GM19035 (cell line): ENCODE measurements around the gene ADAMTS5.

Experiments used
- ATAC-seq: cut with Tn5 transposase; IDR thresholded peaks from one replicate; pipeline ENCODE4 v1.9.1; 2021; ENCODE audit not compliant: unreplicated experiment

Gene ADAMTS5

DNA sequence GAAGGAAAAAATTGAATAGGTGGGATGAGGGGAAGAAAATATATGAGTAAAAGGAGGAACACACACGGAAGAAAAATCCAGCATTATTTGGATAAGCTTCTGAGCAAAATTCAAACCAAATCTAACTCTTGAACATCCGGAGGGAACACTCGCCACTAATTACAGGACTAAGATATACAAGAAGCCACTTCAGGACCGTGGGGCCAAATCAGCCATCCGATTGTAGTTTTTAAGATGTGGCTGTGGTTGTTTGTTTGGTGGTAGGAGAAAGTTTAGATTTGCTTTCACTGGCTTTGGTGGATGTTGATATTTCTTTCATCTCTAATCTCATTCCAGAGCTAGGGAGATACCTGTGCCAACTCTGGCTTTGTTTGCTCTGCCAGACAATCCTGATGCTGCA, 78.0 kb downstream of the ADAMTS5 start:
- ATAC-seq, result no peak

DNA sequence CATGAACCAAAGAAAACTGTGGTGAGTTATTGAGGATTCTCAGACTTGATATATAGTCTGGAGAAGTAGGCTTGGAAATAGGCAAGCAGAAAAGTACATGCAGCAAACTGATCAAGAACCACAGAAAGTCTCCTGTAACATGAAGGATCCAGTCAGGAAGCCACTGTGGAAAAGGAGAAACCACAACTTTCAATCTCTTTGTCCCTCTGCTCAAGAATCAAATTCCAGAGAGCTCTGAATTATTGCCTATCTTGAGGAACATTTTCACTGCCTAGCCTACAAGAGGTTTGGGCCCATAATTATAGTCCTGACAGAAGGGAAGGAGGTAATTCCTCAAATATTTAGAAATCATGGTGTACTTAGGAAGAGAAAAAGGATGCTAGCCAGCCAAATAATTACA, 78.6 kb downstream of the ADAMTS5 start:
- no peak for ATAC-seq

DNA sequence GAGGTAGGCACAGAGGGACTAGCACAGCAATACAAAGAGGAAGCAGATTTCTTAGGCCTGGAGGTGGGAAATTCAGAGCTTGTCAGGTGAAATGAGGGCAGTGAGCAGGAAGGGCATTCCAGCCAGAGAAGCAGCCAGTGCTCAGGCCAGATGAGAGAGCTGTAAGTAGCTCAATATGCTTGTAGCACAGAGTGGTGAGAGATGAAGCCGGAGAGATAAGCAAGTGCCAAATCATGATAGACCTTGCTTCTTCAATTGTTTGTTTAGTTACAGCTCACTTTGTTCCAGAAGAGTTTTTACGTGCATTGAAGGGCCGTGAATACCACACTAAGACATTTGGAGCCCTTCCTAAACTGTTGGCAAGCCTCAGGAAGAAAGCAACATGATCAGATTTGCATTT, 79.6 kb downstream of the ADAMTS5 start:
- ATAC-seq, result no peak

DNA sequence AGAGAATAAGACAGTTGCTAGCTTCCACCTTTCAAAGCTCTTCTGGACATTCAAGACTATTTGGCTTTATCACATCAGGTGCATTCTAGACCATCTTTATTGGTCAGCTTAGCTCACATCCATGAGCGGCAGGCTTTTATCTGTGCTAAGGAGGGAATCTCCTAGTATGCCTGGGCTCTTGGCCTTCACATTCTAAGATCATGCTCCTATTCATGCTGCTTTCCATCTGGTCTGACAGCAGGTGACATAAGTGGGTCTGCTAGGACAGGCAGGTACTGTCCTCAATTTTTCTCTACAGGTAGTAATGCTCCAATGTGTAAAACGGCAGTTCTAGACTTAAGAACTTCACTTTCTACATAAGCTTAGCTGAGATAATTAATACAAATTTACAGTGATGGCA, 82.5 kb downstream of the ADAMTS5 start:
- ATAC-seq, result no peak

DNA sequence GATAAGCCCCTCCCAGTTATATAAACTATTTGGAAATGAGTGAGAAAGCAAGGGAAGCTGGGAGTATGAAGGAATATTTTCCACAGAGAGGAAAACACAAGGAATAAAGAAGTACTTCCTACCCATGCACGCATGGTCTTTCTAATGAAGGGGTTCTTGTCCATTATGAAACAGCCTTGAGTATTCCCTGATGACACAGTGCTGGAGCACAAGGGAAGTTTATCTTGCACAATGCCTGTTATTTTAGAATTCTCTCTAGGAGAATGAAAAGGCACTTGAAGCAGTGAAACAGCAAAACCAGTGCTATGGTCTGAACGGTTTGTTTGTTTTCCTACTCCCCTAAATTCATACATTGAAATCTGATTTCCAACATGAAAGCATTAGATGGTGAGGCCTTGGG, 83.1 kb downstream of the ADAMTS5 start:
- ATAC-seq, result no peak

DNA sequence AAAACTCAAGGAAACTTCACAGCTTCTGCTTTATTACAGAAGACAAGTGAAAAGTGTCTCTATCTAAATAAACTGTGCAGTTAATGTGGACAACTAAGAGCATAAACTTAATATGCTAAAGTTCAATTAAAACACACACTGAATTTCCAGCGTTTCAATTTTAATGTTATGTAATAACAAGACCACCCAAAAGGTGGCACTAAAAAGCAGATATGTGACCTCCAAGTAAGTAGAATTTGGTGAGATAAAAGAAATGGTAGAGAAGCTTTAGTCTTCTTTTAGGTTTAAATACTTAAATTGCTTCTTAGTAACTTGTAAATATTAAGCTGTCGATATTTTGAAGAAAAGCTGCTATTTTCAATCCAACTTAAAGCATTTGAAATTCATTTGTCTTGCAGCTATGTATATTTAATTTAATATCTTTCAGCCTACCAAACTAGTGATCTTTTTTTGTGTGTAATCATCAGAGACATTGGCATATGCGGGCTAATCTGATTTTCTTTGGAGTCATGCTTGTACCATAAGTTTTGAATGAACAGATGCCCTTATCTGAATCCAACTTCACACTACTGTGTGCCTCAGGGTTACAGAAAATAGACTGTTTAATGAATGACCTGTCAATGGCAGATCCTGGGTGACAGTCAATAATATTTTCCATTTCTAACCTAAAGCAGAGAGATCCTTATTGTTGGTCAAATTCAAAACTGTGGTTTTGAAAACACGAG, 85.2 kb downstream of the ADAMTS5 start:
- no peak for ATAC-seq

DNA sequence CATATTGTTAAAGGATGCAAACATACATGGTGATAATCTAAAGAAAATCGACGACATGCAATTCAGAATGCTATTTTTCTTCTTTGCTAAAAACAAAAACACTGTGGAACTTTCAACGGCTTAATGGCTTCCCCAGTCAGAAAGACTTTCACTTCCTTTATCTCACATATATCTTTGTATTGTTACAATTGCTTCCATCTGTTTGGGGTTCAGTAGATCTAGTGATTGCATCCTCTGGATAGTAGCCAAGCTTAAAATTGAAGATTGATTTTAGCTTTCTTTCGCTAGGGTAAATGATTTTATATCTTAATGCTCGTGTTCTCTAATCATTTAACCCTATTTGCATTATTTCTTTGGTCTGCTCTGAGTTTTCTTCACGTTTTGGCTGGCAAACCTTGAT, 89.9 kb downstream of the ADAMTS5 start:
- no peak for ATAC-seq

DNA sequence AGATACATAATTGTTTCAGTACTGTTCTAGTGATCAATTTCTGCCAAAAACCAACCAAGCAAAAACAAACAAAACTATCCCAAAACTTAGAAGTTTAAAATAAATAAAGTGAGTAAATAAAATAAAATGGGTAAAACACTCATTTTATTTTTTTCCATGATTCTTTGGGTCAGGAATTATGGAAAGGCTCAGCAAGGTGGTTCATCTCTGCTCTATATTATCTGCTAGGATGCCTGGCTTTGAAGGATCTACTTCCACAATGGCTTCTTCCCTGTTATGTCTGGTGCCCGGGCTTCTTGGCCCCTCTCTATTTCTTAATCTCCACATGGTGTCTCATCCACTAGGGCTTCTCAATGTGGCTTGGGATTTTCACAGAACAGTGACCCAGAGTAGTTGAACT, 92.5 kb downstream of the ADAMTS5 start:
- ATAC-seq, result no peak
